ENCODE measurements around the gene HOXC12.

The HOXC12 gene

GRCh38 chr12:53998110-53998899, 43.6 kb downstream of the HOXC12 start:
- no peak for TF ChIP-seq CTCF (conservative IDR thresholded peaks at IDR 0.05; ENCODE audit: low read depth, low read length)
- no peak for DNase-seq (ENCODE audit: low read depth)
- H3K4me3 ChIP-seq (ENCODE audit: low read depth, low read length), result no peak overlapping the region

DNA sequence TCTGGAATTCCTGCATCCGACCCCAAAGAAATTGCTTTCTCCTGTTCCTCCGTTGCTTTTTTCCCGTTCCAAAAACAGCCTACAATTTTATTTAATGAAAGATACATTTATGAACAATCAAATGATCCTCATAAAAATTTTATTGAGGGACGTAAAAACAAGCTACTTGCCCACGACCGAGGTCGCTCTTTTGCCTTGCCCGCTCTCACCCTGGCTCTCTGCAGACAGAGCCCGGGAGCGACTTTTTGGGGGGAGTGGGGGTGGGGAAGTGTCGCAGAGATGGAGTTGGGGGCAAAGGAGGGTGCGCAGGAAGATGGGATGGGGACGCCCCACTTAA, 44.2 kb downstream of the HOXC12 start:
- TF ChIP-seq CTCF (conservative IDR thresholded peaks at IDR 0.05; ENCODE audit: low read depth, low read length), result no peak
- no peak for DNase-seq (ENCODE audit: low read depth)
- H3K4me3 ChIP-seq (ENCODE audit: low read depth, low read length), result no peak overlapping the region

- DNase-seq (ENCODE audit: low read depth), result no peak
- TF ChIP-seq CTCF (conservative IDR thresholded peaks at IDR 0.05; ENCODE audit: low read depth, low read length), result no peak
- H3K4me3 ChIP-seq (ENCODE audit: low read depth, low read length), result no peak overlapping the region
Observed at GRCh38 chr12:53999559-54000115, 44.9 kb downstream of the HOXC12 start.

GRCh38 chr12:54000116-54001114, 45.7 kb downstream of the HOXC12 start, which contains the start of gene HOXC9:
TSS of gene HOXC9 (plus strand) at chr12:54000161. CDS start at chr12:54000189, 28 bp downstream.
- H3K4me3 ChIP-seq (ENCODE audit: low read depth, low read length), result no peak within 1 kb of the TSS
- DNase-seq (ENCODE audit: low read depth), result no peak

GRCh38 chr12:54001283-54002187, 46.8 kb downstream of the HOXC12 start:
- no peak for TF ChIP-seq CTCF (conservative IDR thresholded peaks at IDR 0.05; ENCODE audit: low read depth, low read length)
- no peak for DNase-seq (ENCODE audit: low read depth)
- no peak overlapping the region for H3K4me3 ChIP-seq (ENCODE audit: low read depth, low read length)

More at GRCh38 chr12:54000116-54001114, 45.7 kb downstream of the HOXC12 start, which contains the start of gene HOXC9:
- no peak for TF ChIP-seq CTCF (conservative IDR thresholded peaks at IDR 0.05; ENCODE audit: low read depth, low read length)

Measured in choroid plexus epithelial cell (primary cell).